ENCODE measurements around the gene OR2V2.

Gene OR2V2

DNA sequence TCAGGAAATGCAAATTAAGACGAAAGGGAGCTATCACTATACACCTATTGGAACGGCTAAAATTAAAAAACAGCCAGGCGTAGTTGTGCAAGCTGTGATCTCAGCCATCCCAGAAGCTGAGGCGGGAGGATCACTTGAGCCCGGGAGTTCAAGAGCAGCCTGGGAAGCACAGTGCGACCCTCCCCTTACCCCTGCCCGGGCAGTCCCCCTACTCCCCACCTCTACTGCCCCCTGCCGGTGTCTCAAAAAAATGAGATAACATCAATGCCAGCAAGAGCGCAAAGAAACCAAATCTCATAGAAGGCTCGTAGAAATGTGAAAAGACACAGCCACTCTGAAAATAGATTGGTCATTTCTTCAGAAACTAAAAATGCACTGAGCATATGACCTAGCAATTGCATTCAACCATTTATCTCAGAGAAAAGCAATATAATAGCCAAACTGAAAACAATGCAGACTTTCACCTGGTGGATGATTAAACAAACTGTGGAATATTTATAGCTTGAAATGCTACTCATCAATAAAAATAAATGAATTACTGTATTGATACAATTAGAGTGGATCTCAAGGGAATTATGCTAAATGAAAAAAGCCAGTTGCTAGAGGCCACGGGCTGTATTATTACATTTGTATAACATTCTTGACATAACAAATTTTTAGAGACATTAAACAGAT is 20.6 kb downstream of the OR2V2 start:
- ATAC-seq, result no peak
- TF ChIP-seq TCF4 (CRISPR knock-in tag; IDR thresholded peaks at IDR 0.05; ENCODE audit: borderline replicate concordance) (no peak), ZFP3 (CRISPR knock-in tag; IDR thresholded peaks at IDR 0.05) (no peak), ARNTL (CRISPR knock-in tag; IDR thresholded peaks at IDR 0.05; ENCODE audit: borderline replicate concordance, low read depth) (no peak), ISL1 (CRISPR knock-in tag; IDR thresholded peaks at IDR 0.05) (no peak), OSR1 (CRISPR knock-in tag; IDR thresholded peaks at IDR 0.05) (no peak), GLIS3 (CRISPR knock-in tag; IDR thresholded peaks at IDR 0.05) (no peak), PPARA (CRISPR knock-in tag; IDR thresholded peaks at IDR 0.05; ENCODE audit: borderline replicate concordance) (no peak), ZC3H10 (CRISPR knock-in tag; IDR thresholded peaks at IDR 0.05) (no peak), ZFP30 (CRISPR knock-in tag; IDR thresholded peaks at IDR 0.05) (no peak), BACH2 (CRISPR knock-in tag; IDR thresholded peaks at IDR 0.05; ENCODE audit: borderline replicate concordance) (no peak), ZNF565 (CRISPR knock-in tag; conservative IDR thresholded peaks at IDR 0.05; ENCODE audit: low read depth) (no peak), CSDC2 (CRISPR knock-in tag; IDR thresholded peaks at IDR 0.05) (no peak), POU6F1 (CRISPR knock-in tag; IDR thresholded peaks at IDR 0.05; ENCODE audit: borderline replicate concordance, low read depth) (no peak)
- TF ChIP-seq, protein P1, sequence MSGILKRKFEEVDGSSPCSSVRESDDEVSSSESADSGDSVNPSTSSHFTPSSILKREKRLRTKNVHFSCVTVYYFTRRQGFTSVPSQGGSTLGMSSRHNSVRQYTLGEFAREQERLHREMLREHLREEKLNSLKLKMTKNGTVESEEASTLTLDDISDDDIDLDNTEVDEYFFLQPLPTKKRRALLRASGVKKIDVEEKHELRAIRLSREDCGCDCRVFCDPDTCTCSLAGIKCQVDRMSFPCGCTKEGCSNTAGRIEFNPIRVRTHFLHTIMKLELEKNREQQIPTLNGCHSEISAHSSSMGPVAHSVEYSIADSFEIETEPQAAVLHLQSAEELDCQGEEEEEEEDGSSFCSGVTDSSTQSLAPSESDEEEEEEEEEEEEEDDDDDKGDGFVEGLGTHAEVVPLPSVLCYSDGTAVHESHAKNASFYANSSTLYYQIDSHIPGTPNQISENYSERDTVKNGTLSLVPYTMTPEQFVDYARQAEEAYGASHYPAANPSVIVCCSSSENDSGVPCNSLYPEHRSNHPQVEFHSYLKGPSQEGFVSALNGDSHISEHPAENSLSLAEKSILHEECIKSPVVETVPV (CRISPR knock-in tag; IDR thresholded peaks at IDR 0.05), result no peak
- TF ChIP-seq, protein P2, sequence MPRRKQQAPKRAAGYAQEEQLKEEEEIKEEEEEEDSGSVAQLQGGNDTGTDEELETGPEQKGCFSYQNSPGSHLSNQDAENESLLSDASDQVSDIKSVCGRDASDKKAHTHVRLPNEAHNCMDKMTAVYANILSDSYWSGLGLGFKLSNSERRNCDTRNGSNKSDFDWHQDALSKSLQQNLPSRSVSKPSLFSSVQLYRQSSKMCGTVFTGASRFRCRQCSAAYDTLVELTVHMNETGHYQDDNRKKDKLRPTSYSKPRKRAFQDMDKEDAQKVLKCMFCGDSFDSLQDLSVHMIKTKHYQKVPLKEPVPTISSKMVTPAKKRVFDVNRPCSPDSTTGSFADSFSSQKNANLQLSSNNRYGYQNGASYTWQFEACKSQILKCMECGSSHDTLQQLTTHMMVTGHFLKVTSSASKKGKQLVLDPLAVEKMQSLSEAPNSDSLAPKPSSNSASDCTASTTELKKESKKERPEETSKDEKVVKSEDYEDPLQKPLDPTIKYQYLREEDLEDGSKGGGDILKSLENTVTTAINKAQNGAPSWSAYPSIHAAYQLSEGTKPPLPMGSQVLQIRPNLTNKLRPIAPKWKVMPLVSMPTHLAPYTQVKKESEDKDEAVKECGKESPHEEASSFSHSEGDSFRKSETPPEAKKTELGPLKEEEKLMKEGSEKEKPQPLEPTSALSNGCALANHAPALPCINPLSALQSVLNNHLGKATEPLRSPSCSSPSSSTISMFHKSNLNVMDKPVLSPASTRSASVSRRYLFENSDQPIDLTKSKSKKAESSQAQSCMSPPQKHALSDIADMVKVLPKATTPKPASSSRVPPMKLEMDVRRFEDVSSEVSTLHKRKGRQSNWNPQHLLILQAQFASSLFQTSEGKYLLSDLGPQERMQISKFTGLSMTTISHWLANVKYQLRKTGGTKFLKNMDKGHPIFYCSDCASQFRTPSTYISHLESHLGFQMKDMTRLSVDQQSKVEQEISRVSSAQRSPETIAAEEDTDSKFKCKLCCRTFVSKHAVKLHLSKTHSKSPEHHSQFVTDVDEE (CRISPR knock-in tag; IDR thresholded peaks at IDR 0.05), result no peak
- TF ChIP-seq, protein P3, sequence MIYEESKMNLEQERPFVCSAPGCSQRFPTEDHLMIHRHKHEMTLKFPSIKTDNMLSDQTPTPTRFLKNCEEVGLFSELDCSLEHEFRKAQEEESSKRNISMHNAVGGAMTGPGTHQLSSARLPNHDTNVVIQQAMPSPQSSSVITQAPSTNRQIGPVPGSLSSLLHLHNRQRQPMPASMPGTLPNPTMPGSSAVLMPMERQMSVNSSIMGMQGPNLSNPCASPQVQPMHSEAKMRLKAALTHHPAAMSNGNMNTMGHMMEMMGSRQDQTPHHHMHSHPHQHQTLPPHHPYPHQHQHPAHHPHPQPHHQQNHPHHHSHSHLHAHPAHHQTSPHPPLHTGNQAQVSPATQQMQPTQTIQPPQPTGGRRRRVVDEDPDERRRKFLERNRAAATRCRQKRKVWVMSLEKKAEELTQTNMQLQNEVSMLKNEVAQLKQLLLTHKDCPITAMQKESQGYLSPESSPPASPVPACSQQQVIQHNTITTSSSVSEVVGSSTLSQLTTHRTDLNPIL (CRISPR knock-in tag; IDR thresholded peaks at IDR 0.05; ENCODE audit: low read depth), result no peak
- TF ChIP-seq, protein P4, sequence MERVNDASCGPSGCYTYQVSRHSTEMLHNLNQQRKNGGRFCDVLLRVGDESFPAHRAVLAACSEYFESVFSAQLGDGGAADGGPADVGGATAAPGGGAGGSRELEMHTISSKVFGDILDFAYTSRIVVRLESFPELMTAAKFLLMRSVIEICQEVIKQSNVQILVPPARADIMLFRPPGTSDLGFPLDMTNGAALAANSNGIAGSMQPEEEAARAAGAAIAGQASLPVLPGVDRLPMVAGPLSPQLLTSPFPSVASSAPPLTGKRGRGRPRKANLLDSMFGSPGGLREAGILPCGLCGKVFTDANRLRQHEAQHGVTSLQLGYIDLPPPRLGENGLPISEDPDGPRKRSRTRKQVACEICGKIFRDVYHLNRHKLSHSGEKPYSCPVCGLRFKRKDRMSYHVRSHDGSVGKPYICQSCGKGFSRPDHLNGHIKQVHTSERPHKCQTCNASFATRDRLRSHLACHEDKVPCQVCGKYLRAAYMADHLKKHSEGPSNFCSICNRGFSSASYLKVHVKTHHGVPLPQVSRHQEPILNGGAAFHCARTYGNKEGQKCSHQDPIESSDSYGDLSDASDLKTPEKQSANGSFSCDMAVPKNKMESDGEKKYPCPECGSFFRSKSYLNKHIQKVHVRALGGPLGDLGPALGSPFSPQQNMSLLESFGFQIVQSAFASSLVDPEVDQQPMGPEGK (CRISPR knock-in tag; IDR thresholded peaks at IDR 0.05; ENCODE audit: borderline replicate concordance), result no peak

- no peak for ATAC-seq
- TF ChIP-seq OSR1 (CRISPR knock-in tag; IDR thresholded peaks at IDR 0.05) (no peak), BACH2 (CRISPR knock-in tag; IDR thresholded peaks at IDR 0.05; ENCODE audit: borderline replicate concordance) (no peak)
- TF ChIP-seq, protein P1 (CRISPR knock-in tag; IDR thresholded peaks at IDR 0.05), result no peak
These were observed 21.3 kb downstream of the OR2V2 start for GRCh38 chr5:181168595-181169118.

- peak; percentile 55 for ATAC-seq
These were observed 22.3 kb downstream of the OR2V2 start for GRCh38 chr5:181169459-181170236.
